ENCODE results near the gene SCGB1C2.
"Not testable (repeated sequence)": the region's sequence is repeated elsewhere in the genome, so short reads cannot be mapped to it uniquely, and the experiment has no call there.

Gene SCGB1C2

DNA sequence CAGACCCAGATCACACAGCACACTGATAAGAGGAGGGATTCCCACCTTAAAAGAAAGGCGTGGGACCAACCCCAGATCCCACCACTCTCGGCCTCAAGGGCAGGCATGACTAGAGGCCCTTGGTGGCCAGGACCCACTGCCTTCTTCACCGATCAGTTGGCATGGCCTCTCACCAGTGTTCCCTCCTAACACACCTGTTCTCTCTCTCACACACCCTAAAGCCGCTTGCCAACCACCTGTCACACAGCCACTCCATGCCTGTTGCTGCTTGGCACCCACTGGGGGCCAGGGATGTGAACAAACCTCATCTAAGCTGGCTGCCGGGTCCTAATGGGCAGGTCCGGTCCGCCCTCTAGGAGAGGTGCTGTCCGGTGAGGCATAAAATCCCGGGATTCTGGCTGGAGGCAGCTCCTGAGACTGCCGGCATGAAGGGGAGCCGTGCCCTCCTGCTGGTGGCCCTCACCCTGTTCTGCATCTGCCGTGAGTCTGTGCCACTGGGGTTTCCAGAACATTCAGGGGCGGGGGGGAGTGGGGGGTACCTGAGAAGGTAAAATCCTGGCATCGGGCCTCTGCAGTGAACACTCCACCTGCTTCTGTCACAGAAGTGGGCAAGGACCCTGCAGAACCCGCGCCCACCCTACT lies at the start of gene SCGB1C2:
Gene SCGB1C2, plus strand, starts transcription at position 404 of the 642 bp plus-strand sequence. Its CDS starts 22 bp downstream, at position 426.
- not testable (repeated sequence) for H3K27ac ChIP-seq (ENCODE audit: low read depth, low read length); H3K27me3 ChIP-seq (ENCODE audit: control insufficient read depth in 5 of 5, insufficient read depth in 4 of 5, low read length in 5 of 5); H3K4me1 ChIP-seq (ENCODE audit: control insufficient read depth in 5 of 5, insufficient read depth in 5 of 5, low read length in 5 of 5); H3K9me3 ChIP-seq (ENCODE audit: control insufficient read depth in 5 of 5, low read length in 5 of 5); H3K4me3 ChIP-seq (ENCODE audit: low read depth in 1 of 5, low read length in 5 of 5); H3K9ac ChIP-seq (ENCODE audit: low read length in 5 of 5); H3K36me3 ChIP-seq (ENCODE audit: control insufficient read depth in 5 of 5, insufficient read depth in 5 of 5, low read length in 5 of 5)

DNA sequence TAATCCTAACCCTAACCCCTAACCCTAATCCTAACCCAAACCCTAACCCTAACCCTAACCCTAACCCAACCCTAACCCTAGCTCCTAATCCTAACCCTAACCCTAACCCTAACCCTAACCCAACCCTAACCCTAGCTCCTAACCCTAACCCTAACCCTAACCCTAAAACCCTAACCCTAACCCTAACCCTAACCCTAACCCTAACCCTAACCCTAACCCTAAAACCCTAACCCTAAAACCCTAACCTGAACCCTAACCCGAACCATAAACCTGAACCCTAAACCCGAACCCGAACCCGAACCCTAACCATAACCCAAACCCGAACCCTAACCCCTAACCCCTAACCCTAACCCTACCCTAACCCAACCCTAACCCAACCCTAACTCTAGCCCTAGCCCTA lies 24.3 kb upstream of the SCGB1C2 start:
- H3K36me3 ChIP-seq (ENCODE audit: control insufficient read depth in 5 of 5, insufficient read depth in 5 of 5, low read length in 5 of 5); H3K9me3 ChIP-seq (ENCODE audit: control insufficient read depth in 5 of 5, low read length in 5 of 5); H3K27me3 ChIP-seq (ENCODE audit: control insufficient read depth in 5 of 5, insufficient read depth in 4 of 5, low read length in 5 of 5); H3K9ac ChIP-seq (ENCODE audit: low read length in 5 of 5); H3K4me3 ChIP-seq (ENCODE audit: low read depth in 1 of 5, low read length in 5 of 5); H3K27ac ChIP-seq (ENCODE audit: low read depth, low read length); H3K4me1 ChIP-seq (ENCODE audit: control insufficient read depth in 5 of 5, insufficient read depth in 5 of 5, low read length in 5 of 5): not testable (repeated sequence)

DNA sequence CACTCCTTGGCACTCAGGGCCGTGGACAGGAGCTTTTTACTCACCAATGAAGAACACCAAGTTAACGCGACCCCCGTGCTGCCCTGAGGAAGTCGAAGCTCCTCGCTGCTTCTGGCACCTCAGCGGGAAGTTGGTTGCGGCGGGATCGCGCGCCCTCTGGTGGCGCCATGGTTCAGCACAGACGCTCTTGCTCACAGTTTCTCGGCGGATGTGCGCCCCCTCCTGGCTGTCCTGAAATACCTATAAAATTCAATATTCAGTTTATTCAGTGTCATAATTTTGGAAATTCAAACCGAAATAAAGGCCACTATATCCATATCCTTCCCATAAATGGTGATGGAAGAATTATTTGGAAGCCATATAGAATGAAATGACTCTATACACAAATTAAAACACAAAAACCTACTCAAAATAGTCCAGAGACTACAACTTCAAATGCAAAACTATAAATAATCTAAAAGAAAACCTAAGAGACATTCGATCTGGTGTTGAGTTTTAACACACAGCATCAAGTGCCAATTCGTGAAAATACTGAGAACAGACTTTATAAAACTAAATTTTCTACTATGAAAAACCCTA lies 18.9 kb upstream of the SCGB1C2 start:
- not testable (repeated sequence) for H3K27ac ChIP-seq (ENCODE audit: low read depth, low read length); H3K9ac ChIP-seq (ENCODE audit: low read length in 5 of 5); H3K27me3 ChIP-seq (ENCODE audit: control insufficient read depth in 5 of 5, insufficient read depth in 4 of 5, low read length in 5 of 5); H3K4me3 ChIP-seq (ENCODE audit: low read depth in 1 of 5, low read length in 5 of 5); H3K36me3 ChIP-seq (ENCODE audit: control insufficient read depth in 5 of 5, insufficient read depth in 5 of 5, low read length in 5 of 5); H3K9me3 ChIP-seq (ENCODE audit: control insufficient read depth in 5 of 5, low read length in 5 of 5); H3K4me1 ChIP-seq (ENCODE audit: control insufficient read depth in 5 of 5, insufficient read depth in 5 of 5, low read length in 5 of 5)

DNA sequence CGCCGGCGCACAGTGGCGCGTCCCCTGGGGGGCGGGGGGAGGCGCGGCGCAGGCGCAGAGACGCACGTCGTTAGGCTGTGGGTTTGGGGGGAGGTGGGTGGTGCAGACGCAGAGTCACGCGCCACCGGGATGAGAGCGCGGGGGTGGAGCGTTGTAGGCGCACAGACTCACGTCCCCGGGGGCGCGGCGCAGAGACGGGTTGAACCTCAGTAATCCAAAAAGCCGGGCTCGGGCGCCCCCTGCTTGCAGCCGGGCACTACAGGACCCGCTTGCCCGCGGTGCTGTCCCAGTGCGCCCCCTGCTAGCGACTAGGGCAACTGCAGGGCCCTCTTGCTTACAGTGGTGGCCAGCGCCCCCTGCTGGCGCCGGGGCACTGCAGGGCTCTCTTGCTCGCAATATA lies 3.4 kb upstream of the SCGB1C2 start:
- not testable (repeated sequence) for H3K4me1 ChIP-seq (ENCODE audit: control insufficient read depth in 5 of 5, insufficient read depth in 5 of 5, low read length in 5 of 5); H3K27ac ChIP-seq (ENCODE audit: low read depth, low read length); H3K27me3 ChIP-seq (ENCODE audit: control insufficient read depth in 5 of 5, insufficient read depth in 4 of 5, low read length in 5 of 5); H3K4me3 ChIP-seq (ENCODE audit: low read depth in 1 of 5, low read length in 5 of 5); H3K36me3 ChIP-seq (ENCODE audit: control insufficient read depth in 5 of 5, insufficient read depth in 5 of 5, low read length in 5 of 5); H3K9me3 ChIP-seq (ENCODE audit: control insufficient read depth in 5 of 5, low read length in 5 of 5); H3K9ac ChIP-seq (ENCODE audit: low read length in 5 of 5)

DNA sequence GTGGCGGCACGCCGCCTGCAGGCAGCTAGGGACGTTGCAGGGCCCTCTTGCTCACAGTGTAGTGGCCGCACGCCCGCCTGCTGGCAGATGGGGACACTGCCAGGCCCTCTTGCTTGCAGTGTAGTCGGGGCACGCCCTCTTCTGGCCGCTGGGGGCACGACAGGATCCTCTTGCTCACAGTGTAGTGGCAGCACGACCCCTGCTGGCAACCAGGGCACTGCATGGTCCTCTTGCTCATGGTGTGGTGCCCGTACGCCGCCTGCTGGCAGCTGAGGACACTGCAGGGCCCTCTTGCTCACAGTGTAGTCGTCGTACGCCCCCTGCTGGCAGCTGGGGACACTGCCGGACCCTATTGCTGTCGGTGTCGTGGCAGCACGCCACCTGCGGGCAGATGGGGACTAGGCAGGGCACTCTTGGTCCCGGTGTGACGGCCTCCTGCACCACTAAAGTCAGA lies 3.0 kb upstream of the SCGB1C2 start:
- not testable (repeated sequence) for H3K9me3 ChIP-seq (ENCODE audit: control insufficient read depth in 5 of 5, low read length in 5 of 5); H3K4me1 ChIP-seq (ENCODE audit: control insufficient read depth in 5 of 5, insufficient read depth in 5 of 5, low read length in 5 of 5); H3K27me3 ChIP-seq (ENCODE audit: control insufficient read depth in 5 of 5, insufficient read depth in 4 of 5, low read length in 5 of 5); H3K27ac ChIP-seq (ENCODE audit: low read depth, low read length); H3K9ac ChIP-seq (ENCODE audit: low read length in 5 of 5); H3K4me3 ChIP-seq (ENCODE audit: low read depth in 1 of 5, low read length in 5 of 5); H3K36me3 ChIP-seq (ENCODE audit: control insufficient read depth in 5 of 5, insufficient read depth in 5 of 5, low read length in 5 of 5)

DNA sequence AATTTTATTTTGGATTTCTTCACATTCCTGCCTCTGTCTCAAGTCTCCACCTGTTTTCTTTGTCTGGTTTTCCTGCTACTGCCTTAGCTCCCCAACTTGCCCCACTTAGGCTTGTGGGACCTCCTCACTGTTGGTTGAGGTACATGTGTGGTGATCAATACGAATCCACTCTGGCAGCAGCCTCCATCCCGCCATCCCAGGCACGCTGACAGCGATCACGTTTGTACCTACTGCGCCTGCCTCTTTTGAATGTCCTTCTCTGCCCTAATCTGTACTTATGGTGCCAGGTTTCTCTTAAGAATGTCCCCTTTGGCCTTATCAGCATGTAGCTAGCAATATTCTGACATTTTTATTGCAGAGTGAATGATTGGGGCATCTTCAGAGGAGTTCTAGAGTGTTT lies 2.3 kb upstream of the SCGB1C2 start:
- not testable (repeated sequence) for H3K27ac ChIP-seq (ENCODE audit: low read depth, low read length); H3K4me1 ChIP-seq (ENCODE audit: control insufficient read depth in 5 of 5, insufficient read depth in 5 of 5, low read length in 5 of 5); H3K27me3 ChIP-seq (ENCODE audit: control insufficient read depth in 5 of 5, insufficient read depth in 4 of 5, low read length in 5 of 5); H3K9ac ChIP-seq (ENCODE audit: low read length in 5 of 5); H3K9me3 ChIP-seq (ENCODE audit: control insufficient read depth in 5 of 5, low read length in 5 of 5); H3K36me3 ChIP-seq (ENCODE audit: control insufficient read depth in 5 of 5, insufficient read depth in 5 of 5, low read length in 5 of 5); H3K4me3 ChIP-seq (ENCODE audit: low read depth in 1 of 5, low read length in 5 of 5)

DNA sequence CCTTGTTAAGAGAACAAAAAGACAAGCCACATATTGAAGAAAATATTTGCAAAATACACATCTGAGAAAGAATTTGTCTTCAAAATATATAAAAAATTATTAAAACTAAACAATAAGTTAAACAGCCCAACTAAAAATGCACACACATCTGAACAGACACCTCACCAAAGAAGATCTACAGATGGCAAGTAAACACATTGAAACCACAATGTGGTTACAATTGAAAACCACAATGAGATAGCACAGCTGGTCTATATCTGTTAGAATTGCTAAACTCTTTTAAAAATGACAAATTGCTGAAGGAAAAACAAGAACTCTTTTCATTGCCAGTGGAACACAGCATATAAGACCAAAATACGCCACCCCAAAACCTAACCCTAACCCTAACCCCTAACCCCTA lies 1.5 kb upstream of the SCGB1C2 start:
- not testable (repeated sequence) for H3K9me3 ChIP-seq (ENCODE audit: control insufficient read depth in 5 of 5, low read length in 5 of 5); H3K4me1 ChIP-seq (ENCODE audit: control insufficient read depth in 5 of 5, insufficient read depth in 5 of 5, low read length in 5 of 5); H3K27me3 ChIP-seq (ENCODE audit: control insufficient read depth in 5 of 5, insufficient read depth in 4 of 5, low read length in 5 of 5); H3K36me3 ChIP-seq (ENCODE audit: control insufficient read depth in 5 of 5, insufficient read depth in 5 of 5, low read length in 5 of 5); H3K9ac ChIP-seq (ENCODE audit: low read length in 5 of 5); H3K4me3 ChIP-seq (ENCODE audit: low read depth in 1 of 5, low read length in 5 of 5); H3K27ac ChIP-seq (ENCODE audit: low read depth, low read length)

DNA sequence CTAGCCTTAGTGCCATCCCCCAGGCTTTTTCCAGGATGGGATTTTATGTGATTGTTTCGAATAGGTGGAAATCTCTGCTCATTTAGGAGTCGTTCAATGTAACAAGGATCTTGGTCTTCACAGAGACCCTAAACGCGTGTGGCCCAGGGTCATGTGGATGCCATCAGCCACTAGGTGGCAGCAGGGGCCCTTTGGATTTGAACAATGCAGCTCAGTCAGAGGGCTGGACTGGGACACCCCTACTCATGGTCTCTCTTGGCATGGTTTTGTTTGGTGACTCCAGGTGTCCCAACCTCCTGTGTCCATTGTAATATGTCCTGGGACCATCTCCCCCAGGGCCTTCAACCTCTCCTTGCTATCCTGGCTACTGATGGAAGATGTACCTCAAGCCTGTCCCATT lies 838 bp upstream of the SCGB1C2 start:
- H3K9me3 ChIP-seq (ENCODE audit: control insufficient read depth in 5 of 5, low read length in 5 of 5); H3K4me1 ChIP-seq (ENCODE audit: control insufficient read depth in 5 of 5, insufficient read depth in 5 of 5, low read length in 5 of 5); H3K9ac ChIP-seq (ENCODE audit: low read length in 5 of 5); H3K36me3 ChIP-seq (ENCODE audit: control insufficient read depth in 5 of 5, insufficient read depth in 5 of 5, low read length in 5 of 5); H3K27ac ChIP-seq (ENCODE audit: low read depth, low read length); H3K4me3 ChIP-seq (ENCODE audit: low read depth in 1 of 5, low read length in 5 of 5); H3K27me3 ChIP-seq (ENCODE audit: control insufficient read depth in 5 of 5, insufficient read depth in 4 of 5, low read length in 5 of 5): not testable (repeated sequence)

DNA sequence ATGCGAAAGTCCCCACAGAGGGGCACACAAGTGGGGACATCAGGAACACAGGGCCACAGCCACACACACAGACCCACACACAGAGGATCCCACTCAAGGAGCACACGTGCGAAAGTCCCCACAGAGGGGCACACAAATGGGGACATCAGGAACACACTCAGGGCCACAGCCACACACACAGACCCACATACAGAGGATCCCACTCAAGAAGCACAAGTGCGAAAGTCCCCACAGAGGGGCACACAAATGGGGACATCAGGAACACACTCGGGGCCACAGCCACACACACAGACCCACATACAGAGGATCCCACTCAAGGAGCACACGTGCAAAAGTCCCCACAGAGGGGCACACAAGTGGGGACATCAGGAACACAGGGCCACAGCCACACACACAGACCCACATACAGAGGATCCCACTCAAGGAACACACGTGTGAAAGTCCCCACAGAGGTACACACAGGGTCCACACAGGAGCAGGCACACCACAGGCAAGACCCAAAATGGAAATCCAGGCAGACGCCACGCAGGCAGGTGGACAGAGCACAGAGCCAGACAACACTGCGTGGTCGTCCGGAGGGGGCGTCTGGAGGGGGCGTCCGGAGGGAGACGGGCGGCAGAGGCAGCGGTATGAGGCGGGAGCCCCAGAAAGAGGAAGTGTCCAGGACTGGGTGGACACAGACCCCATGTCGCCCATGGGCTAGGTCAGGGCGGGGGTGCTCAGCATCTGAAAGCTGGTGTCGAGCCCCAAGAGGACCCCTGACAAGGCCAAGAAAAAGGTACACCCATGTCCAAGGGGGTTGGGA lies 2.2 kb downstream of the SCGB1C2 start:
- H3K36me3 ChIP-seq (ENCODE audit: control insufficient read depth in 5 of 5, insufficient read depth in 5 of 5, low read length in 5 of 5); H3K4me3 ChIP-seq (ENCODE audit: low read depth in 1 of 5, low read length in 5 of 5); H3K9me3 ChIP-seq (ENCODE audit: control insufficient read depth in 5 of 5, low read length in 5 of 5); H3K27me3 ChIP-seq (ENCODE audit: control insufficient read depth in 5 of 5, insufficient read depth in 4 of 5, low read length in 5 of 5); H3K27ac ChIP-seq (ENCODE audit: low read depth, low read length); H3K9ac ChIP-seq (ENCODE audit: low read length in 5 of 5): not testable (repeated sequence)
- H3K4me1 ChIP-seq (ENCODE audit: control insufficient read depth in 5 of 5, insufficient read depth in 5 of 5, low read length in 5 of 5): peaks cover 0 to 11% (median 0%) of the 10 kb centered on the region in 5 donors

DNA sequence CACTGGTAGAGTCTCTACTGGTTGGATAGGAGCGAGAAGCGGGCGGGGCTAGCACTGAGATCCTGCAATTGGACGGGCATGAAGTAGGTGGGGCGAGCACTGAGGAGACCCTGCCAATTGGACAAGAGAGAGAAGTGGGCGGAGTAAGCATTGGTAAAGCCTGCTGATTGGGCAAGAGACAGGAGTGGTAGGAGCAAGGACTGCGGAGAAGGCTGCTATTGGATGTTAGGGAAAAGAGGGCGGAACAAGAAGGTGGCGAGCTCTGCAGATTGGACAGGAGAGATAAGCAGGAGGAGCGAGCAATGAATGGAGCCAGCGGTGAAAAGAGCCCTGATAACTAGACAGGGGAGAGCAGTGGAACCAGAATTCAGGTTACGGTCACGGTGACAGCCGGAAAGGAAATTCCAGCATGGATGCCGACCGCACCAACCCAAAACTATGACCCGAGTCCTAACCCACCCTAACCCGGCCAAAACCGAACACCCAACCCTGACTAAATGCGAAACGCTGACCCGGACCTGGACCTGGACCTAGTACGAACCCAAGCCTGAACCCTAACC lies 4.8 kb downstream of the SCGB1C2 start:
- Histone ChIP-seq H3K36me3 (ENCODE audit: control insufficient read depth in 5 of 5, insufficient read depth in 5 of 5, low read length in 5 of 5) (peaks cover 0 to 3% (median 0%) of the 10 kb centered on the region in 5 donors), H3K9ac (ENCODE audit: low read length in 5 of 5) (no peak overlapping the region), H3K27me3 (ENCODE audit: control insufficient read depth in 5 of 5, insufficient read depth in 4 of 5, low read length in 5 of 5) (peaks cover 0 to 2% (median 0%) of the 10 kb centered on the region in 5 donors), H3K9me3 (ENCODE audit: control insufficient read depth in 5 of 5, low read length in 5 of 5) (no peaks in the 10 kb centered on the region), H3K27ac (ENCODE audit: low read depth, low read length) (no peak overlapping the region), H3K4me3 (ENCODE audit: low read depth in 1 of 5, low read length in 5 of 5) (no peak overlapping the region), H3K4me1 (ENCODE audit: control insufficient read depth in 5 of 5, insufficient read depth in 5 of 5, low read length in 5 of 5) (peaks cover 0 to 12% (median 0%) of the 10 kb centered on the region in 5 donors)
